D721Med (cell line): ENCODE results near the gene GANC.
"Not testable (repeated sequence)": the region's sequence is repeated elsewhere in the genome, so short reads cannot be mapped to it uniquely, and the experiment has no call there.

Experiments used
- DNase-seq: peaks from one replicate; pipeline ENCODE4 v3.0.0; 2011; ENCODE audit warnings: low spot score; ENCODE audit not compliant: insufficient read length
- FAIRE-seq: peaks from 2 replicates; lab custom pipeline; 2011; peaks lifted over from hg19 to GRCh38; lab: Jason Lieb, UNC
- CTCF ChIP-seq: IDR thresholded peaks from 2 replicates; pipeline ENCODE4 v1.5.1; 2012; ENCODE audit warnings: mild to moderate bottlenecking, control low read depth; ENCODE audit not compliant: insufficient read depth; ENCODE audit errors: missing control alignments

The GANC gene

GRCh38 chr15:42313463-42313862 lies 40.5 kb downstream of the GANC start:
- no peak for DNase-seq
- TF ChIP-seq CTCF, result peak; percentile 9
- no peak for FAIRE-seq

- TF ChIP-seq CTCF, result no peak
- DNase-seq (no peak), FAIRE-seq (no peak)
Measured at GRCh38 chr15:42314818-42315217, 41.8 kb downstream of the GANC start.

GRCh38 chr15:42315521-42315920 lies 42.5 kb downstream of the GANC start:
- no peak for TF ChIP-seq CTCF
- peak; percentile 28 for DNase-seq
- FAIRE-seq, result peak; percentile 78

- FAIRE-seq, DNase-seq: not testable (repeated sequence)
Measured at GRCh38 chr15:42316282-42316805, 43.3 kb downstream of the GANC start.

- FAIRE-seq (no peak), DNase-seq (no peak)
- no peak for TF ChIP-seq CTCF
Measured at GRCh38 chr15:42319206-42319605, 46.2 kb downstream of the GANC start.

- TF ChIP-seq CTCF, result no peak
- FAIRE-seq (no peak), DNase-seq (no peak)
Measured at GRCh38 chr15:42324308-42324707, 51.3 kb downstream of the GANC start.

- FAIRE-seq (no peak), DNase-seq (no peak)
- no peak for TF ChIP-seq CTCF
Measured at GRCh38 chr15:42329161-42329560, 56.2 kb downstream of the GANC start.

GRCh38 chr15:42329992-42330391 lies 57.0 kb downstream of the GANC start:
- DNase-seq (no peak), FAIRE-seq (no peak)
- TF ChIP-seq CTCF, result no peak
